Measurements from ENCODE around the gene IGLL1.
"Not testable (repeated sequence)": the region's sequence is repeated elsewhere in the genome, so short reads cannot be mapped to it uniquely, and the experiment has no call there.

IGLL1 gene

DNA sequence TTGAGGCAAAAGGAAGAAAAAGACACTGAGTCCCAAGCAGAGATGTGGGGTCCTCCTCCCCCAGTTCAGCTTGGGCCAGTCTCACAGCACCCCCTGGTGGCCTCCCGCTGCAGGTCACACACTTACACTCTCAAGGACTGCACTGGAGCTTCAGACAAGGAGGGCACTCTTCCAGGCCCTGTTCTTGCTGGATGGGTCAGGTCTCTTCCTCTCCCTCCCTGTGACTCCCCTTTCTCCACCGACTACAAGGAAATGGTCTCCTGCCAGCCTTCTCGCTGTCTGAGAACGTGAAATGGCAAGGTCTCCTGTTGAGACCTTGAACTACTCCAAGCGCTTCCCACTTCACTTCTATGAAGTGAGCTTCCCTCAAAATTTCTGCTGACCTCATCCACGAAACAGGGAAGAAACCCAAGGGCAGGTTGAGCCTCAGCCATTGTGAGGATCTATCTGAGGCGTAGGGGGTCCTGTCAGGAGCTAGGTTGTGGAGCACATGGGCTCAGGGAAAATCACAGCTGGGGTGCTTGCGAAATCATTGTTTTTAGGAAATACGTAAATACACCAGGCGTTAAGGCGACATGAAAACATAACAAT, 11.2 kb upstream of the IGLL1 start:
- peak; percentile 37 for DNase-seq

DNA sequence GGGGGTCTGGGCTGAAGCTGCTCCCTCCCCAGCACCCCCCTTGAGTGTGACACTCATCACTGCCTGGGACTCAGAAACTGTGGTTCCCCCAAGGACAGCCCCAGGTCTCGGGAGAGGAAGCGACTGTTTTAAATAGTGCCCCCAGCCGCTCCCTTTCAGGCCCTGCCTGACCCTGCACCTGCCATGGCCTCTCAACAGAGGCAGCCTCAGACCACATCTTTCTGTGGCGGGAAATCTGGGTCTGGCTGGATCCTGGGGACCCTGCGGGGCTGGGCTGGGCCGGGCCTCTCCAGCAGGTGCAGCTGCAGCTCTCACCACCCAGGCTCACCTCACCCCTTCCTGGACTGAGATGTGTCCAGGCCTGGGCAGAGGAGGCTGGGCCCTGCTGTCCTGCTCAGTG, 3.7 kb upstream of the IGLL1 start:
- no peak for DNase-seq

DNA sequence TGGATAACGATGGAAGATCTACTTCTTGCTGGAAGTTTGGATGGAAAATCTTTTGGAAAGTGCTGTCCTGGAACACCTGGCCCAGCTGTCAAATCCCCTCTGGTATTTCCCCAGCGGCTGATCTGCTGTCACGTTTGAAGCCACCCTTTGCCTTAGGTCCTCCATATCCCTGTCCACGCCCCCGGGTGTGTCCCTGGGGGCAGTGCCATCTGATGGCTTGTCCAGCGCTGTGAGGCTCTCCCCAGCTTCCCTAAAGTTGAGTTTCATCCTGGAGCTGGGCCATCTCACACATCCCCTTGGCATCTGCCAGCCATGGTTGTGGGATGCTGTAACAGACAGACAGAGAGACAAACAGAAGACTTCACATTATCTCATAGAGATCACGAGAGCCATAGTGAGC, 3.1 kb upstream of the IGLL1 start:
- DNase-seq: no peak

DNA sequence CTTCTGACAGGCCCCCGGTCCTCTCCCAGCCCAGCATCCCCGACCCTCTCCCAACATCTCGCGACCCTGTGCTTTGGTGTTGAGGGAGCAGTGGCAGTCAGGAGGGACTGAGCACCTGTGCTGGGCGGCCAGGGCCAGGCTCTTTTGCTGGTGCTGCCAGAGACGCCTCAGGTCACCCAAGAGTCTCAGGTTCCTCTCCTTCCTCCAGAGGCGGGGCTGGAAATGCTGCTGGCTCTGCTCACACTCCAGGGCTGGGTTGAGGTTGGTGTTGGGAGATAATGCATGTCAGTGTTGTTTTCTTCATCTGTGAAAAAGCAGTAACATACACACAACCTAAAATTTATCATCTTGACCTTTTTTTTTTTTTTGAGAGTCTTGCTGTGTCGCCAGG, 1.2 kb upstream of the IGLL1 start:
- no peak for DNase-seq

DNA sequence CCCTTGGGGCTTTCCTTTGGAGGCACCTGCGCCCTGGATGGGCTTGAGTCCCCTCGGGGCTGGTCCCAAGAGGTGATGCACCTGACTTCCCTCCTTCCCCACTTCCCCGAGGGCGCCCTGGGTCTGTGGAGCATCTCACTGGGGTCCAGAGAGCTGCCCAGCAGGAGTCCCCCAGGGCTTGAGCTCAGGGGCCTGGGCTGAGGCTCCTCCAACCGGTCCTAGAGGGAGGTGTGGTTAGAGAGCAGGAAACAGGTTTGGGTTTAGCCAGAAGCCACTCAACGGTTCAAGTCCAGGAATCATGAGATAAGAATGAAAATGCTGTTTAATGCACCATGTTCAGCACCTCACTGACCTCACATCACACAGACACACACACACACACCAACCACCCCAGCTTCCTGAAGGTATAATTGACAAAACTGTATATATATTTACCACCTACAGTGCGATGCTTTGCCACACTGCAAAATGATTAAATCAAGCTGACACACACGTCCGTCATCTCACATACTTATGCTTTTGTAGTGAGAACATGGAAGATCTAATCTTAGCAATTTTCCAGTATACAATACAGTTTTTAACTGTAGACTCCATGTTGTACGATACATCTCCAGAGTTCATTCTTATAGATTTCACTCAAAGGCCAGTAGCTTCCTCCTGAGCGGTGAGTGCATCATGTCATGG, 628 bp upstream of the IGLL1 start:
- no peak for DNase-seq

DNA sequence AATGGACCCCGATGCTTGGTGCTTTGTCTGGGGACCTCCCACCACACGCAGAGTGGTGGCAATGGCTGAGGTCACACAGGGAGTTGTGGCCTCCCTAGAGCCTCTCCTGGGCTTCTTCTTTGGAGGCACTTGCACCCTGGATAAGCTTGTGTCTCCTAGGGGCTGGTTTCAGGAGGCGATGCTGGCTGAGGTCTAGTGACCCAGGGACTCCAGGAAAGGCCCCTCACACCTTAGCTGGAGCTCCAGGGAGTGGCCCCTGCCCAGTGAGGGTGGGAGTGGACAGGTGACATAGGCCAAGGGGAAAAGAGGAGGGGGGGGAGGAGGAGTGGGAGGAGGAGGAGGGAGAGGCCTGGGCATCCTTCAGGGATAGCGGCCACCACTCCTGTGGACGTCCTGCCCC, 810 bp downstream of the IGLL1 start:
- no peak for DNase-seq

DNA sequence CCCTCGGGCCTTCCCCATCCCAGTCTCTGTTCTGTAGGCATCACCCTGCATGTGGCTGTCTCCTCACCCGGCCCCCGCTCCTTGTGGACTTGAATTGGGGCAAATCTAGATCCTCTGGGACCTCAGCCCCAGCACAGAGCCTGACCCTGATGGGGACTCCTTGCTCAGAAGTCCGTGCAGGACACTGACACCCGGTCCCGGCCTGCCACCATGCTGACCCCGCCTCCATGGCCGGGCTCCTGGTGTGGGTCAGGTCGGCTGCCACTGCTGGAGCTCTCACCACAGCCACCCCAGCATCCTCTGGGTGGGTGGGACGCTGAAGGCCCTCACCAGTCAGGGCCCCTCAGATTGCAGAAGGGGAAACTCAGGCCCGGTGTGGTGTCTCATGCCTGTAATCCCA, 1.8 kb downstream of the IGLL1 start:
- DNase-seq: no peak

DNA sequence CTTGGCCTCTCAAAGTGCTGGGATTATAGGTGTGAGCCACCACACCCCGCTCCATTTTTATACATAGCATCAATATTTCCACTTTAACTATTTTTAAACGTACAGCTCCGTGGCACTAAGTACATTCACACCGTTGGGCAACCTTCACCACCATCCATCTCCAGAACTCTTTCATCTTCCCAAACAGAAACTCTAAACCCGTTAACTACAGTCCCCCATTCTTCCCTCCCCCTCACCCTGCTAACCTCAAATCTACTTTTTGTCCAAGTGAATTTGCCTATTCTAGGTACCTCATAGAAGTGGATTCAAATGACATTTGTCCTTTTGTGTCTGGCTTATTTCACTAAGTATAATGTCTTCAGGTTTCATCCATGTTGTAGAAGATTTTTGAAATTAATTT, 3.4 kb downstream of the IGLL1 start:
- no peak for DNase-seq

DNA sequence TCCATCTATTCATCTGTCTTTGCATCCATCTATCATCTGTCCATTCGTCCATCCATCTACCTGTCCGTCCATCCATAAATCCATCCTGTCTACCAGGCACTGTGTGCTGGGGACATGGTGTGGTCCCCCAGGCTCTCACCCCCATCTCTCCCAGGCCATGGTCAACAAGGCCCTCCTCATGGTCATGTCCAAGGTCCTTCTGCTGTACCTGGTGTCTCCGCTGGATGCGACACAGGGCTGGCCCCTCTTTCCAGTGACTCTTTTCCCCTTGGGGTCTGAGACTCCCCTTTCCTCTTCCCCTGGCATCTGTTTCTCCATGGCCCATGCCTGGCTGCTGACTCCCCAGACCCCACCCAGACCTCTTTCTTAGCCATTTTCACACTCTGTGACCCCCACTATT, 4.5 kb downstream of the IGLL1 start:
- DNase-seq: no peak

DNA sequence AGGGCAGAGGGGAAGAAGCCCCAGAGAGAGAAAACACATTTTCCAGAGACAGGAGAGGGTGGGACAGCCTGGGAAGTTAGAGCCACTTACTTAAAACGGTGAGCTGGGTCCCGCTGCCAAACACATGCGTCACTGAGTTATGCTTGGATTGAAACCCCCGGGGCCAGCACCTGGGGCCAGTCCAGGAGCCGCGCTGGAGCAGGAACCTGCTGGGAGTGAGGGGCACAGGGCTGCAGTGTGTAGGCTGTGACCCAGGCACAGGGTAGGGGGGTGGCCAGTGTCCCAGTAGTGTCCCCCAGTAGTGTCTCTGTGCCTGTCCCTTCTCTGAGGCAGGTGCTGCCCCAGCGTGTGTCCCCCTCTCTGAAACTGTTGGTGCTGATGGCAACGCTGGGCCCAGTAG, 5.2 kb downstream of the IGLL1 start:
- no peak for DNase-seq

DNA sequence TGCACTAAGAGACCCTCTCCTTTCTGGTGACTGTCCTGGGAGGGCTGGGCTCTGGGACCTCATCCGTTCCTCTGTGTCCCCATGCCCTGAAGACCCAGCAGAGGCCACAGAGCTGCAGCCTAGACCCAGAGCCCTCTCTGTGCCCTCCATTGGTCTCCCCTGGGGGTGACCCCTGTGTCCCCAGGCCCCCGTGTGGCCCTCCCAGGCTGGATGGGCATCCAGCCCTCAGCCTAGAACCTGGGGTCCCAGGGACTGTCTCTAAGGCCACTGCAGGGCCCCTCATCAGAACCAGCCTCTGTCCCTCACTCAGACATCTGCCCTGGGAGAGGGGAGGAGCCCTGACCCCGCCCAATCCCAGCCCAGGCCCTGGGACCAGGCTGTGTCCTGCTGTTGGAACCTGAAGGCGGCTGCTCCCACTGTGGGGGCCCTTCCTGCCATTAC, 5.7 kb downstream of the IGLL1 start:
- no peak for DNase-seq

DNA sequence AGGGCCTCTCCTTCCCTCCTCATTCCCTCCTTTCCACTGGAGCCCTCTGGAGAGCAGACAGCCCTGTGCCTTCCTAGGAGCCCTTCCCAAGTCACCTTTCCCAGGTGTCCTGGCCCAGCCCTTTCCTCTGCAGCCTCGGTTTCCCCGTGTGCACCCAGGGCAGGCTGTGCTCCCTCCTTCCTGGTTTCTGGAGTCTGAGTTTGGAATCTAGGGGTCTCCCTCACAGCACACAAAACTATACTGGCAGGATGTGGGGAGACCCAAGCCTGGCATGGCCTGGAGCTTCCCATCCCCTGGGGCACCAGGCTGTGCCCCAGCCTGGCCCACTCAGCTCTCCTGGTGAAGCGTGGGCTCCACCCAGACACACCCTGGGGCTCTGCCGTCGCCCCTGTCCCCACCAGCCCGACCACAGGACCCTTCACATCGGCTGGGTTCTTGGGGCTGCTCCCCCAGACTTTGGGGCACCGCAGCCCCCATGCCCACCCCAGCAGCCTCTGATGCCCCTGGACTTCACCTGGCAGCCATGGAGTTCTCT, 6.3 kb downstream of the IGLL1 start:
- not testable (repeated sequence) for DNase-seq

DNA sequence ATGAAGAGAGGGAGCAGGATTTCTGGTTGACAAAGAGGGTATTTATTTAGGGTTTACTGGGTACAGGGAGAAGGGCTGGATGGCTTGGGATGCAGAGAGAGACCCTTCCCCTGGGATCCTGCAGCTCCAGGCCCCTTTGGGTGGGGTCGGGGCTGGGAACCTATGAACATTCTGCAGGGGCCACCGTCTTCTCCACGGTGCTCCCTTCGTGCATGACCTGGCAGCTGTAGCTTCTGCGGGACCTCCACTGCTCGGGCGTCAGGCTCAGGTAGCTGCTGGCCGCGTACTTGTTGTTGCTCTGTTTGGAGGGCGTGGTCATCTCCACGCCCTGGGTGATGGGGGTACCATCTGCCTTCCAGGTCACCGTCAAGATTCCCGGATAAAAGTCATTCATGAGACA, 7.0 kb downstream of the IGLL1 start:
- DNase-seq: not testable (repeated sequence)

DNA sequence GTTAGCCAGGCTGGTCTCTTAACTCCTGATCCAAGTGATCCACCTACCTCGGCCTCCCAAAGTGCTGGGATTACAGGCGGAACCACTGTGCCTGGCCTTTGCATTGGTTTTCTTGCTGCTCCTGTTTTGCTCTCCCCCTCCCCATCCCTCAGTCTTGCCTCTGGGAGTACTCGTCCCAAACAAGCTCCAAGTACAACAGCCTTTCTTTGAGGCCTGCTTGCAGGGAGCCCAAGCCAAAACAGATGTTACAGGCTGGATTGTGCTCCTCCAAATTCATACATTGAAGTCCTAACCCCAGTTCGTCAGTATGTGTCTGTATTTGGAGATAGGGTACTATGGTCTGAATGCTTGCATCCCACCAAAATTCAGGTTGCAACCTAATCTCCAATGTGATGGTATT, 8.6 kb downstream of the IGLL1 start:
- DNase-seq: no peak

DNA sequence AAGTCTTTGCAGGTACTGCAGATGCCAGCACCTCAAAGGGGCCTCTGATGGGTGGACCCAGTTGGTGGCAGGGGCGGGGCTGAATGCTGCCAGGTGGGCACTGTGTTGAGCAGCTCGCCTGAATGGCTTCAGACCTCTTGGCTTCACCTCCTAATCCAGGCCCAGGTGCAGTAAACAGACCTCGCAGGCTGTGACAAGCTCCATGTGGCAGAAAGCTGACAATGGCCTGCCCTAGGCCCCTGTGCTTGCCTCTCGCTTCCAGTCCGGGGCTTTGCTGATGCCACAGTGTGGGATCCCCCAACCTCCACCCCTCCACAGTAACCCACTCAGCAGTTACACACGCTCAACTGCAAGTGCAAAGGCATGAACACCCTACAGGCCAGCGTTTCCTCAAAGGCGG, 9.4 kb downstream of the IGLL1 start:
- DNase-seq: no peak

DNA sequence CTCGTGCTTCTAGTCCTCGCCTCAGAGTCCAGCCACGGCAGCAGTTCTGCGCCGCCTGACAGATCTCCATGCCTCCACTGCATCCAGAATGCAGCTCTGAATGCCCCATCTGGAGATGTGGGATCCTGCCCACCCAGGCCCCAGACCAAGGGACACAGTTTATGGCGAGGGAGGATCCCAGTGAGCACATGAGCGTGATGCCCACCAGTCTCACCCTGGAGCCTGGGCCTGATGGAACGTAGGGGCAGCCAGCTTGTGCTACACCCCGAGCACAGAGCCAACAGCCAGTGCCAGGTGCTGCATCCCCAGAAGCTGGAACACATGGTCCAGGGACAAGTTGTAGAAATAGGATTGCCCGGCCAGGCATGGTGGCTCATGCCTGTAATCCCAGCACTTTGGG, 10.4 kb downstream of the IGLL1 start:
- DNase-seq: no peak

DNA sequence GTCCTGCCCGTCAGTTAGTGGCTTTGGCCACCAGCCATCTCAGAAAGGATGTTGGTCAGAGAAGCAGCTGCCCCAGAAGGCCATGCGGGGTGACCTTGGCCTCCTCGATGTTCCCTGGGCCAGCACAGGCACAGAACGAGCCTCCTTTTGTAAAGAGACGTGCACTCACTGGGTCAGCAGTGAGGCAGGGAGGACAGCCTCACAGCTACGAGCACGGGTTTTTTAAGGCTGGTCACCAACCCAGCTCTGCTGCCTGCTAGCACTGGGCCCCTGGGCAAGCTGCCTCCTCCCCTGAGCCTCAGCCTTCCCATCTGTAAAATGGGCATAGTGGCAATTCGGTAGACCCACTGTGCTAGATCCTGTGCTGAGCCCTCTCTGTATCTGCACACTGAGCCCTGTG, 10.8 kb downstream of the IGLL1 start:
- DNase-seq: no peak

DNA sequence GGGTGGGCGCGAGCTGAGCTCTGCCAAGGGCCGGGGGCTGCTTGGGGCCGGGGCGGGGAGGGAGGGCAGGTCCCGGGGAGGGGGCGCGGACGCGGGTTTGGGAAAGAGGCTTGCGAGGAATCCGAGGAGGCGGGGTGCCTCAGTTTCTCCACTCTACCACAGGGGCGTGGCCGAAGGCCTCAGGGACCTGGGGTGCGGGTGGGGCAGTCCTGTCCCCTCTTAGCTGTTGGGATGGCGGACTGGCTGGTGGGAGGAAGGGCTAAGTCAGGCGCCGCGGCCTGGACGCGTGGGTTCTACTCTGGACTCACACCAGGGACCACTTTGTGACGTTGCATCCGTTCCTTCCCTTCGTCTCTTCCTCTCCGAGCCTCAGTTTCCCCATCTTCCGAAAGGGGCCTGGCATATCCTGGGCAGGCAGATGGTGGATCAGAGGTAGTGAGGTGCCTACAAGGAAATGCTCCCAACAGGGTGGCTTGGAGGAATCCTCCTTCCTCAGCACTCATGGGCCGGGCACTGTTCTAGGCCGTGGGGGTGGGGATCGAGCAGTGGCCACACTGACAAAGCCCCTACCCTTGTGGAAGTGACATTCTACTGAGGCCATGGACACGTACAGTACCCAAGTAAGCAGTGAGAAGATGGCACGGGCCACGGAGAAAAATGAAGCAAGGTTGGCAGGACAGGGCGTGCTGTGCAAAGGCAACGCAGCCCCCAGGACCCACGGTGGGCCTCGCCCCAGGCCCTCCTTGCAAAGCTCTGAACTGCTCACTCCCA, 13.2 kb downstream of the IGLL1 start:
- no peak for DNase-seq

DNA sequence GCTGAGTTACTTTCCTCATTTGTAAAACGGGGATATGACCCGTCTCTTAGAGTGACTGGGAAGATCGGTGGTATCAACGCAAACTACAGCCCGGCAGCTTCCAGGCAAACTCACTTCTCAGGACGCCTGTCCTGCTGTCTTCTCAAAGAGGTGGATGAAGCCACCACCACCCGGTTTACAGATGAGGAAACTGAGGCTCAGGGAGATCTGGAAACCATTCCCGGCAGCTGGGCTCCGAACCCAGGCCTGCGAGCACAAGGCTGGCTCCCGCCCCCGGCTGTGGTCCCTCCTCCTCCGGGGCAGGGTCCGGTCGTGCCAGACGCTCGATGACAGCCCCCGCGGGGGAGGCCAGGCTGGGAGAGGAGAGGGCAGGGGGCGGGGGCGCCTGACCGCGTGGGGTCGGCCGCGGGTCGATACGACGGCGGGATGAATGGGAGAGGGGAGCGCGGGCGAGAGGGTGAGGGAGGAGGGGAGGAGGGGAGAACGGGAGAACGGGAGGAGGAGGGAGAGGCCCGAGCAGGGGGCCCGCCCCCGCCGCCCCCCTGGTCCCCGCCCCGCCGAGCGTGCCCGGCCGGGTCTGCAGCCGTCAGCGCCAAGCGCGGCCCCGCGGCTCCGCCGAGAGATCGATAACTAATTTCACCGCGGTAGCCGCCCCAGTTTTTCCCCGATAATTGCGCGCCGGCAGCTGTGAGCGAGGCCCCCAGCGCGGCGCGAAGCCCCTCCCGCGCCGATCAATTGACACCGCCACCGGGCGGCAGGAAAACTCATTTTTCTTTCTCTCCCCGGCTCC, 14.0 kb downstream of the IGLL1 start:
- DNase-seq: no peak

DNA sequence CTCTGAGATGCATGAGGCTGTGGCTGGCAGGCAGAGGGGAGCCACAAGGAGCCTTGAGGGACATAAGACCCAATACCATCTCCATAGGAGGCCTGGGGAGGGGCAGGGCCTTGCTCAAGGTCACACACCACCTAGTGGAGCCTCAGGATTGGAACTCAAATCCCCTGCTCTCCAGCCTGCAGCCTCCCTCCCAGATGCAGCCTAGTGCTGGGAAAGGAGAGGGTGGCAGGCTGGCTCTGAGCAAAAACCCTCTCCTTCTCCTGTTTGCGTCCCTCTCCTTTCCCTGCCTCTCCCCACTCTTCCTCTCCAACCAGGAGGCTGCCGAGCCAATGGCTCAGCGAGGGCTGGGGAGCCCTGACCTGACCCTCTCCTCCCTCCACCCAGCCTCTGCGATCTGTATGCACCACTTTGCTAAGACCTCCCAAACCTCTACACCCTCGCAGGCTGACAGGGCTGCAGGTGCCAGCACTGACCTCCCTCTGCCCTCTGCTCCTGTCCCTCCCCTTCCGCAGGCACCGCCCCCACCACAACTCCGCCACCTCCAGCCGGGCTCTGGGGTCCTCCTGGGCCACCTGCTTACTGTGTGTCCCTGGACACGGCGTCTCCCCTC, 14.7 kb downstream of the IGLL1 start:
- DNase-seq: no peak

DNA sequence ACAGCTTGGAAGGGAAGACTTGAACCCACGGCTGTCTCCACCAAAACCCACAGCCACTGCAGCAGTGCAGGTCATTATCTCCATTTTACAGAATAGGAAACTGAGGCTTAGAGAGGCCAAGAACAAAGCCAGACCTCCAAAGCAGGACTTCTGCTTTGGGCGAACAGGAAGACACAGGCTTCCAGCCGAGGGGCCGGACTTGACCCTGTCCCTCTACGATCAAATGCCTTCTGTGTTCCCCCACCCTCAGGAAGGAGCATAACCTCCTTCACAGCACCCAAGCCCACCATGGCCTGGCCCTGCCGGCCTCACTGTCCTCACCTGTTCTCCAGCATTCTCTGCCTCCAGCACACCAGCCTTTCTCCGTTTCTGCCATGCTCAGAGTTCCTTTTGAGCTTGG, 15.8 kb downstream of the IGLL1 start:
- no peak for DNase-seq

DNA sequence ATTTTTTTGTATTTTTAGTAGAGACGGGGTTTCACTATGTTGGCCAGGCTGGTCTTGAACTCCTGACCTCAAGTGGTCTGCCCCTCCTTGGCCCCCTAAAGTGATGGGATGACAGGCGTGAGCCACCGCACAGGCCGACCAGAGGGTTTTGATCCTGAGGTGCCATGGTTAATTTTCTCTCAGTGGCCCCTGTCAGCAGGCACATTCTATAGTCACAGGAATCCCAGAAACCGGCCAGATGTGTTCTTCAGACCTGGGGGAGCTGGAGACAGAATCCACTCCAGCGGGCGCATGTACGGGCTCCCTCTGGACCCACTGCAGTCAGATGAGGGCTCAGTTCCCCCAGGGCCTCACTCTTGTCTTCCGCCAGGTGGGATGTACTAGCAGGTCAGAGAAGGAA, 17.0 kb downstream of the IGLL1 start:
- DNase-seq: no peak

DNA sequence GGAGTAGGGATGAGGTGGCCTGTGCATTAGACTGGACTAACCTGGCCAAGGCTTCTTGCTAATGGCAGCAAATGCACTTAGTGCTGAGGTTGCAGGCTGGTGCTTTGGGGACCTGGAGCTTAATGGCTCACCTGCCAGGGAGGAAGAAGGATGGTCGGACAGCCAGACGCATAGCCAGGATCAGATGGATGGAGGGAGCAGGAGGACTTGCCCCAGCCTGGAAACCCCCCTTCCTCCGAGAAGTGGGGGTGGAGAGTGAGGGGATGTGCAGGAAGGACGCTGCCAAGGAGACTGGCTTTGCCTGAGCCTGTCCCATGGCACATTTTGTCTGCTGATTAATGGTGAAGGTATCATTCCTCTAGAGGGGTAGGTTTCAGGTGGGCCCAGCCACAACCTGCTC, 17.9 kb downstream of the IGLL1 start:
- no peak for DNase-seq

All from stimulated activated naive CD4-positive, alpha-beta T cell treated with Interleukin-2 at 50 U/mL for 16 hours (primary cell).